GM12878 (cell line): ENCODE measurements around the gene CHSY3. TPM values are rescaled to one million over a fixed set of nuclear protein-coding genes. Genes with fewer than 3 reads are reported as not detected.

Source experiments
- ATAC-seq: fragments of 200-7000 bp; cut with Tn5 transposase; 3 replicates; pipeline ENCODE4 v1.9.1; 2020; ENCODE audit warnings: mild to moderate bottlenecking, moderate library complexity
- BruUV-seq: library from RNA; stranded (reverse); fragments of 400-500 nt; replicated peaks from 2 replicates; lab custom pipeline; 2021; lab: Mats Ljungman, UMichigan
- CTCF ChIA-PET: fragments of 300-600 bp; sonication (Branson Sonifier 250); formaldehyde crosslinking; extraction: SDS; loops from one replicate; lab custom pipeline; 2021; ENCODE audit warnings: inconsistent platforms; lab: Yijun Ruan, JAX
- POLR2A ChIA-PET: fragments of 350-600 bp; formaldehyde crosslinking; extraction: SDS; loops from one replicate; lab custom pipeline; 2021; ENCODE audit warnings: inconsistent platforms; lab: Charles Lee
- RAD21 ChIA-PET: fragments of 300-600 bp; sonication (Branson Sonifier 250); formaldehyde crosslinking; loops from one replicate; lab custom pipeline; 2023; ENCODE audit warnings: antibody characterized with exemption; ENCODE audit not compliant: unreplicated experiment; lab: Charles Lee
- SMC1A ChIA-PET: fragments of 300-600 bp; sonication (Branson Sonifier 250); formaldehyde crosslinking; loops from one replicate; lab custom pipeline; 2023; ENCODE audit not compliant: unreplicated experiment, uncharacterized antibody; lab: Charles Lee
- DNase-seq: peaks from one replicate; pipeline ENCODE4 v3.0.0-alpha.2; 2011; ENCODE audit warnings: low read depth, low spot score
- FAIRE-seq: peaks from 3 replicates; lab custom pipeline; 2011; peaks lifted over from hg19 to GRCh38; lab: Jason Lieb, UNC
- H2AFZ ChIP-seq: 2 replicates; pipeline ENCODE4 v1.6.0; 2011; ENCODE audit warnings: low read depth, low read length, control low read depth; ENCODE audit not compliant: control insufficient read depth
- H3K27ac ChIP-seq: 2 replicates; pipeline ENCODE4 v1.5.1; 2011; ENCODE audit warnings: control low read depth; ENCODE audit not compliant: control insufficient read depth, insufficient read depth
- H3K27me3 ChIP-seq, 2 experiments: replicated peaks in 1 of 2; 2 replicates each; pipeline versions ENCODE4 v1.6.0 to v1.6.1; 2011; ENCODE audit warnings: low read length in 1 of 2; ENCODE audit not compliant: control insufficient read depth in 2 of 2, insufficient read depth in 2 of 2
- H3K36me3 ChIP-seq, 2 experiments: 2 replicates each; pipeline ENCODE4 v1.5.1; 2011; ENCODE audit warnings: low read length in 1 of 2; ENCODE audit not compliant: control insufficient read depth in 2 of 2, insufficient read depth in 2 of 2
- H3K4me1 ChIP-seq: 2 replicates; pipeline ENCODE4 v1.6.1; 2011; ENCODE audit warnings: mild to moderate bottlenecking, low read length, moderate library complexity, mixed read lengths; ENCODE audit not compliant: control insufficient read depth, insufficient read depth
- H3K4me2 ChIP-seq: 2 replicates; pipeline ENCODE4 v1.6.0; 2011; ENCODE audit warnings: control low read depth; ENCODE audit not compliant: control insufficient read depth, insufficient read depth
- H3K4me3 ChIP-seq: fragments of 200-600 bp; sonication (generic); 2 replicates; pipeline ENCODE4 v1.5.1; 2016
- H3K79me2 ChIP-seq: 2 replicates; pipeline ENCODE4 v1.6.0; 2011; ENCODE audit warnings: low read length; ENCODE audit not compliant: control insufficient read depth, insufficient read depth
- H3K9ac ChIP-seq: 2 replicates; pipeline ENCODE4 v1.8.0; 2011; ENCODE audit warnings: low read length, control low read depth, mixed read lengths; ENCODE audit not compliant: control insufficient read depth, insufficient read depth
- H3K9me3 ChIP-seq: replicated peaks from 3 replicates; pipeline ENCODE4 v1.5.1; 2011; ENCODE audit warnings: mild to moderate bottlenecking, low read length; ENCODE audit not compliant: control insufficient read depth, insufficient read depth
- H4K20me1 ChIP-seq: 2 replicates; pipeline ENCODE4 v1.6.0; 2011; ENCODE audit not compliant: control insufficient read depth, insufficient read depth
- E4F1 ChIP-seq: fragments of 450-650 bp; IDR thresholded peaks from 2 replicates; pipeline ENCODE4 v1.6.1; 2018; ENCODE audit warnings: borderline replicate concordance, mild to moderate bottlenecking; ENCODE audit not compliant: partially characterized antibody
- GATAD2B ChIP-seq: fragments of 450-650 bp; conservative IDR thresholded peaks from 2 replicates; pipeline ENCODE4 v1.6.1; 2017; ENCODE audit warnings: low read depth, mild to moderate bottlenecking, moderate library complexity
- IKZF1 ChIP-seq: fragments of 450-650 bp; conservative IDR thresholded peaks from 2 replicates; pipeline ENCODE4 v1.6.1; 2017; ENCODE audit warnings: antibody characterized with exemption, mild to moderate bottlenecking
- LARP7 ChIP-seq: fragments of 450-650 bp; IDR thresholded peaks from 2 replicates; pipeline ENCODE4 v1.6.1; 2017; ENCODE audit warnings: mild to moderate bottlenecking
- MYB ChIP-seq: fragments of 150-350 bp; IDR thresholded peaks from 2 replicates; pipeline ENCODE4 v1.6.1; 2014; ENCODE audit warnings: mild to moderate bottlenecking, low read depth, low read length, borderline replicate concordance
- SUZ12 ChIP-seq: fragments of 200-600 bp; sonication (generic); IDR thresholded peaks from one replicate; pipeline ENCODE4 v1.6.1; 2018; ENCODE audit warnings: antibody characterized with exemption, mild to moderate bottlenecking; ENCODE audit not compliant: unreplicated experiment
- ZSCAN29 ChIP-seq: fragments of 450-650 bp; IDR thresholded peaks from 2 replicates; pipeline ENCODE4 v1.6.1; 2017; ENCODE audit warnings: mild to moderate bottlenecking, moderate library complexity
- WGBS: methylation state at CpG from one replicate; pipeline ENCODE4 v1.1.6; 2016; ENCODE audit warnings: low lambda C conversion rate; ENCODE audit not compliant: insufficient replicate concordance, insufficient coverage; ENCODE audit errors: missing lambda C conversion rate; 5-methylcytosine and 5-hydroxymethylcytosine counted together
- in situ Hi-C: fragments of 300-500 bp; cut with MboI; formaldehyde crosslinking; loops from 9 replicates; pipeline ENCODE4 v1.14.3; 2018; ENCODE audit warnings: mixed read lengths
- intact Hi-C: fragments of 100-400 bp; cut with micrococcal nuclease; formaldehyde crosslinking; loops from one replicate; pipeline ENCODE4 v1.14.2; 2022; ENCODE audit not compliant: unreplicated experiment
- polyA plus RNA-seq, 11 experiments: library from polyadenylated mRNA; depleted of rRNA in 4 of 11; unstranded in 6 of 11; stranded (reverse) in 5 of 11; fragments of >200 nt; fragmentation: Nextera tagmentation in 4 of 11; fragmentation: Illumina TruSeq in 1 of 11; extraction: Ambion mirVana in 4 of 11; extraction: Trizol in 1 of 11; gene quantifications; 1 replicate in 1 of 11; 2 replicates in 10 of 11; pipeline versions ENCODE4 v1.2.1 to v1.2.3, GENCODE V29; 2011 to 2016; ENCODE audit warnings: inconsistent platforms in 2 of 11, missing spikeins in 2 of 11, low read depth in 1 of 11
- total RNA-seq, 4 experiments: library from RNA; depleted of rRNA in 3 of 4; stranded (reverse); fragments of >200 nt in 3 of 4; fragmentation: Illumina TruSeq in 1 of 4; extraction: Trizol in 1 of 4; gene quantifications; 2 replicates each; pipeline versions ENCODE4 v1.2.1 to v1.2.3, GENCODE V29; 2013 to 2021

Gene CHSY3
- total and polyA plus RNA-seq, 10 of the 15 experiments (the other 5 are each of a cell fraction or from before 2014, with no cell fraction given): not detected

DNA sequence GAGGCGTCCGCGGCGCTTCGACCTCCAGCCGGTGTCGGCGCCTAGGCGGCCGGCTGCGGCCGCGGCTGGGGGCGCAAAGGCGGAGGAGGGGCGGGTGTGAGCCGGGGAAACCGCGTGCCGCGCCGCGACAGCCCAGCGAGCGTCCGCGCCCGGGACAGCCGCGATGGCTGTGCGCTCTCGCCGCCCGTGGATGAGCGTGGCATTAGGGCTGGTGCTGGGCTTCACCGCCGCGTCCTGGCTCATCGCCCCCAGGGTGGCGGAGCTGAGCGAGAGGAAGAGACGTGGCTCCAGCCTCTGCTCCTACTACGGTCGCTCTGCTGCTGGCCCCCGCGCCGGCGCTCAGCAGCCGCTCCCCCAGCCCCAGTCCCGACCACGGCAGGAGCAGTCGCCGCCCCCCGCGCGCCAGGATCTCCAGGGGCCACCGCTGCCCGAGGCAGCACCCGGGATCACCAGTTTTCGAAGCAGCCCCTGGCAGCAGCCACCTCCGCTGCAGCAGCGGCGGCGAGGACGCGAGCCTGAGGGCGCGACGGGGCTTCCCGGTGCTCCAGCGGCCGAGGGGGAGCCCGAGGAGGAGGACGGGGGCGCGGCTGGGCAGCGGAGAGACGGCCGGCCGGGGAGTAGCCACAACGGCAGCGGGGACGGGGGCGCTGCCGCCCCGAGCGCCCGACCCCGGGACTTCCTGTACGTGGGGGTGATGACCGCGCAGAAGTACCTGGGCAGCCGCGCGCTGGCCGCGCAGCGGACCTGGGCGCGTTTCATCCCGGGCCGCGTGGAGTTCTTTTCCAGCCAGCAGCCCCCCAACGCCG is 605 bp downstream of the CHSY3 start:
- ChIA-PET CTCF (no interaction called here), POLR2A (no interaction called here), RAD21 (no interaction called here), SMC1A (no interaction called here)
- intact Hi-C loops (loop anchor here (10.0 kb wide), 1 partner anchor 250 kb away; no protein-coding TSS in a partner anchor), in situ Hi-C loops (no loop called here)
- no TSS peak for BruUV-seq
- Histone ChIP-seq H4K20me1 (no peaks in the 10 kb centered on the region), H3K4me1 (no peaks in the 10 kb centered on the region), H3K79me2 (no peaks in the 10 kb centered on the region), H3K27me3 (peaks cover 6 to 10% of the 10 kb centered on the region in 2 experiments), H3K9me3 (no peaks in the 10 kb centered on the region), H3K36me3 (no peaks in the 10 kb centered on the region), H2AFZ (peak overlapping the region; percentile 11; the same call in 1 of the 2 replicates), H3K4me2 (peak overlapping the region; percentile 55; the same call in 1 of the 2 replicates), H3K27ac (no peak overlapping the region), H3K9ac (no peak overlapping the region), H3K4me3 (peak overlapping the region; percentile 41; the same call in 1 of the 2 replicates)
- DNase-seq (no peak), ATAC-seq (peak; percentile 50), FAIRE-seq (no peak)
- 19% methylated on average over 47 of the region's 105 CpGs for WGBS
- TF ChIP-seq E4F1 (no peak), IKZF1 (0 out of 2 replicates have a peak, but pooled peaks have one; percentile 14), LARP7 (0 out of 2 replicates have a peak, but pooled peaks have one; percentile 29), SUZ12 (peak; percentile 60), MYB (no peak), GATAD2B (0 out of 2 replicates have a peak, but pooled peaks have one; percentile 16), ZSCAN29 (no peak)
